CD4-positive, alpha-beta T cell (primary cell): ENCODE measurements around the gene SLC5A11. TPM values are rescaled to one million over a fixed set of nuclear protein-coding genes. Genes with fewer than 3 reads are reported as not detected.

Experiments used
- ATAC-seq: fragments of 200-7000 bp; cut with Tn5 transposase; one replicate; pipeline ENCODE4 v1.10.0; 2022; ENCODE audit warnings: mild to moderate bottlenecking; ENCODE audit not compliant: poor library complexity
- CTCF ChIA-PET: fragments of 350-600 bp; sonication (Branson Sonifier 250); formaldehyde crosslinking; loops from one replicate; lab custom pipeline; 2021; ENCODE audit warnings: antibody characterized with exemption, inconsistent platforms; lab: Charles Lee
- POLR2A ChIA-PET: fragments of 350-600 bp; sonication (Branson Sonifier 250); formaldehyde crosslinking; loops from one replicate; lab custom pipeline; 2021; ENCODE audit warnings: antibody characterized with exemption, inconsistent platforms; lab: Charles Lee
- DNase-seq, 14 experiments: peaks; one replicate each; pipeline ENCODE4 v3.0.0-alpha.2; 2013 to 2020; ENCODE audit warnings: mixed read lengths in 2 of 14
- H3K27ac ChIP-seq, 2 donors: one replicate each; pipeline versions ENCODE4 v1.5.1 to v1.7.0; 2013; ENCODE audit warnings: low read length in 2 of 2, low read depth in 1 of 2, mild to moderate bottlenecking in 1 of 2
- H3K27me3 ChIP-seq, 2 experiments: 1 replicate in 1 of 2; 2 replicates in 1 of 2; pipeline versions ENCODE4 v1.6.1 to v1.7.0; 2013; ENCODE audit warnings: low read length in 2 of 2, control low read depth in 1 of 2, mild to moderate bottlenecking in 1 of 2, moderate library complexity in 1 of 2; ENCODE audit not compliant: insufficient read depth in 2 of 2, control insufficient read depth in 1 of 2
- H3K36me3 ChIP-seq: one replicate; pipeline ENCODE4 v1.6.1; 2013; ENCODE audit warnings: low read length, control low read depth; ENCODE audit not compliant: insufficient read depth
- H3K4me1 ChIP-seq: one replicate; pipeline ENCODE4 v1.6.1; 2013; ENCODE audit warnings: low read length, control low read depth; ENCODE audit not compliant: insufficient read depth
- H3K4me3 ChIP-seq: one replicate; pipeline ENCODE4 v1.5.1; 2013; ENCODE audit warnings: mild to moderate bottlenecking, low read length, moderate library complexity
- H3K9me3 ChIP-seq, 2 experiments: 1 replicate in 1 of 2; 2 replicates in 1 of 2; pipeline versions ENCODE4 v1.6.1 to v1.7.0; 2013; ENCODE audit warnings: low read length in 2 of 2, mild to moderate bottlenecking in 2 of 2, control low read depth in 1 of 2, moderate library complexity in 1 of 2; ENCODE audit not compliant: control insufficient read depth in 1 of 2, insufficient read depth in 1 of 2
- H3K27ac Mint-ChIP-seq: one replicate; pipeline ENCODE4 v1.8.0; 2020; ENCODE audit warnings: mixed read lengths
- H3K27me3 Mint-ChIP-seq: one replicate; pipeline ENCODE4 v1.8.0; 2021; ENCODE audit warnings: mixed read lengths
- H3K36me3 Mint-ChIP-seq: one replicate; pipeline ENCODE4 v1.8.0; 2021; ENCODE audit warnings: low read depth, mixed read lengths
- H3K4me1 Mint-ChIP-seq: one replicate; pipeline ENCODE4 v1.8.0; 2021; ENCODE audit warnings: low read depth, mixed read lengths
- H3K4me3 Mint-ChIP-seq: one replicate; pipeline ENCODE4 v1.8.0; 2020; ENCODE audit warnings: mild to moderate bottlenecking, mixed read lengths
- H3K9me3 Mint-ChIP-seq: one replicate; pipeline ENCODE4 v1.8.0; 2020; ENCODE audit warnings: mixed read lengths
- CTCF ChIP-seq: fragments of 200-600 bp; IDR thresholded peaks from one replicate; pipeline ENCODE4 v1.8.0; 2022; ENCODE audit warnings: antibody characterized with exemption, mild to moderate bottlenecking
- intact Hi-C, 2 experiments: fragments of 100-400 bp; cut with DNase I in 1 of 2; cut with micrococcal nuclease in 1 of 2; formaldehyde crosslinking; loops; one replicate each; pipeline versions ENCODE4 v1.15.1 to v1.9.0; 2023 to 2025; cut with DNase I, micrococcal nuclease
- total RNA-seq, 174 experiments: library from RNA in 2 of 174; stranded (reverse) in 2 of 174; gene quantifications; one replicate each; pipeline ENCODE4 v1.2.3 and lab custom pipeline; 2021 to 2026

Gene SLC5A11
- total RNA-seq, 2 experiments from 2014 or later: 0.11 to 0.44 TPM

- ATAC-seq (no peak), DNase-seq (no peak)
- Histone ChIP-seq H3K27me3 (no peaks in the 10 kb centered on the region), H3K27ac (no peak overlapping the region), H3K4me1 (no peaks in the 10 kb centered on the region), H3K4me3 (no peak overlapping the region), H3K9me3 (no peaks in the 10 kb centered on the region), H3K36me3 (peaks cover 18% of the 10 kb centered on the region)
- Mint-ChIP-seq H3K9me3 (no peaks in the 10 kb centered on the region), H3K27ac (no peak overlapping the region), H3K4me3 (no peak overlapping the region), H3K36me3 (peaks cover 20% of the 10 kb centered on the region), H3K27me3 (no peaks in the 10 kb centered on the region), H3K4me1 (no peaks in the 10 kb centered on the region)
- ChIA-PET CTCF (interaction anchor here (0.6 kb wide), 1 partner anchor 966 kb away, joined by 3 read pairs; no protein-coding TSS in a partner anchor), POLR2A (no interaction called here)
- intact Hi-C loops: no loop called here
- no peak for TF ChIP-seq CTCF
These were observed 69.8 kb downstream of the SLC5A11 start for GRCh38 chr16:24915576-24915975.

DNA sequence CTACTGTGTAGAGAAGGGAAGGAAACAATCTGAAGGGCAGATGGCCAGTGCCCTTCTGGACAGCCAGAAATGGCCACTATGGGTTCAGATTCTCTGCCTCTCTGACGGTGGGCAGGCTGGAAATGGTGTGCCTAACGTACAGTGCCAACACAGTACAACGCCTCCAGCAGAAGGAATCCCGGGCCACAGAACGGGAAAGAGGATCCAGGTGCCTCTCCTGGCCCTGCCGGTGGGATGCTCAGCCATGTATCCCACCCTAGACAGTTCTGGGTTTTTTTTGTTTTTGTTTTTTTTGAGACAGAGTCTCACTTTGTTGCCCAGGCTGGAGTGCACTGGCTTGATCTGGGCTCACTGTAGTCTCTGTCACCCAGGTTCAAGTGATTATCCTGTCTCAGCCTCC lies 71.5 kb downstream of the SLC5A11 start:
- H3K36me3 Mint-ChIP-seq: peaks cover 37% of the 10 kb centered on the region
- no peaks in the 10 kb centered on the region for H3K4me1 ChIP-seq
- H3K4me3 ChIP-seq: no peak overlapping the region
- peaks cover 35% of the 10 kb centered on the region for H3K36me3 ChIP-seq
- no peaks in the 10 kb centered on the region for H3K9me3 ChIP-seq
- peaks cover 7% of the 10 kb centered on the region for H3K4me1 Mint-ChIP-seq
- no peak overlapping the region for H3K4me3 Mint-ChIP-seq
- ChIA-PET POLR2A (no interaction called here), CTCF (no interaction called here)
- ATAC-seq (no peak), DNase-seq (no peak)
- no peak overlapping the region for H3K27ac Mint-ChIP-seq
- intact Hi-C loops: no loop called here
- H3K27me3 Mint-ChIP-seq: no peaks in the 10 kb centered on the region
- no peak overlapping the region for H3K27ac ChIP-seq
- H3K9me3 Mint-ChIP-seq: no peaks in the 10 kb centered on the region
- no peaks in the 10 kb centered on the region for H3K27me3 ChIP-seq
- TF ChIP-seq CTCF: no peak

GRCh38 chr16:24917891-24918290 lies 72.1 kb downstream of the SLC5A11 start:
- CTCF ChIA-PET: no interaction called here

More at GRCh38 chr16:24917891-24918290, 72.1 kb downstream of the SLC5A11 start:
- Histone ChIP-seq H3K4me1 (no peaks in the 10 kb centered on the region), H3K27ac (no peak overlapping the region), H3K4me3 (no peak overlapping the region), H3K36me3 (peaks cover 37% of the 10 kb centered on the region), H3K27me3 (no peaks in the 10 kb centered on the region), H3K9me3 (no peaks in the 10 kb centered on the region)
- peaks cover 7% of the 10 kb centered on the region for H3K4me1 Mint-ChIP-seq
- no peak overlapping the region for H3K27ac Mint-ChIP-seq
- no peak overlapping the region for H3K4me3 Mint-ChIP-seq
- ATAC-seq (no peak), DNase-seq (no peak)
- no peaks in the 10 kb centered on the region for H3K27me3 Mint-ChIP-seq
- POLR2A ChIA-PET: no interaction called here
- intact Hi-C loops: no loop called here
- no peaks in the 10 kb centered on the region for H3K9me3 Mint-ChIP-seq
- peaks cover 43% of the 10 kb centered on the region for H3K36me3 Mint-ChIP-seq
- TF ChIP-seq CTCF: no peak
